Smooth muscle cell (in vitro differentiated cells): ENCODE measurements around the gene RFX8. TPM values are rescaled to one million over a fixed set of nuclear protein-coding genes. Genes with fewer than 3 reads are reported as not detected.

Experiments
- DNase-seq: peaks from one replicate; lab custom pipeline; 2025; ENCODE audit not compliant: unreplicated experiment; lab: John Stamatoyannopoulos, UW
- H2AFZ ChIP-seq: fragments of 200-600 bp; sonication (generic); 2 replicates; pipeline ENCODE4 v1.6.0; 2016; ENCODE audit warnings: antibody characterized with exemption, low read depth, mild to moderate bottlenecking
- H3F3A ChIP-seq: fragments of 200-600 bp; sonication (generic); 2 replicates; pipeline ENCODE4 v1.6.0; 2017; ENCODE audit warnings: antibody characterized with exemption, low read depth
- H3K27ac ChIP-seq: fragments of 200-600 bp; sonication (generic); 2 replicates; pipeline ENCODE4 v1.5.1; 2016; ENCODE audit warnings: low read depth, mild to moderate bottlenecking
- H3K27me3 ChIP-seq: fragments of 200-600 bp; sonication (generic); 2 replicates; pipeline ENCODE4 v1.6.1; 2016; ENCODE audit warnings: low read depth, mild to moderate bottlenecking
- H3K36me3 ChIP-seq: fragments of 200-600 bp; sonication (generic); 2 replicates; pipeline ENCODE4 v1.5.1; 2016; ENCODE audit warnings: low read depth
- H3K4me1 ChIP-seq: fragments of 200-600 bp; sonication (generic); 2 replicates; pipeline ENCODE4 v1.5.1; 2016; ENCODE audit warnings: low read depth
- H3K4me2 ChIP-seq: fragments of 200-600 bp; sonication (generic); 2 replicates; pipeline ENCODE4 v1.6.0; 2016; ENCODE audit warnings: mild to moderate bottlenecking
- H3K4me3 ChIP-seq: fragments of 200-600 bp; sonication (generic); 2 replicates; pipeline ENCODE4 v1.5.1; 2016; ENCODE audit warnings: mild to moderate bottlenecking
- H3K79me2 ChIP-seq: fragments of 200-600 bp; sonication (generic); 2 replicates; pipeline ENCODE4 v1.6.0; 2016; ENCODE audit warnings: low read depth, mild to moderate bottlenecking
- H3K9ac ChIP-seq: fragments of 200-600 bp; sonication (generic); 2 replicates; pipeline ENCODE4 v1.6.0; 2016; ENCODE audit warnings: low read depth
- H3K9me3 ChIP-seq: fragments of 200-600 bp; sonication (generic); replicated peaks from 2 replicates; pipeline ENCODE4 v1.5.1; 2016; ENCODE audit warnings: low read depth
- H4K20me1 ChIP-seq: fragments of 200-600 bp; sonication (generic); 2 replicates; pipeline ENCODE4 v1.6.0; 2016; ENCODE audit warnings: low read depth
- CTCF ChIP-seq: fragments of 200-600 bp; sonication (generic); IDR thresholded peaks from 2 replicates; pipeline ENCODE4 v1.5.1; 2017; ENCODE audit warnings: borderline replicate concordance, mild to moderate bottlenecking, antibody characterized with exemption; ENCODE audit not compliant: insufficient read depth, poor library complexity, severe bottlenecking
- WGBS: methylation state at CpG from one replicate; pipeline ENCODE4 v1.1.7; 2016; ENCODE audit warnings: low lambda C conversion rate; 5-methylcytosine and 5-hydroxymethylcytosine counted together
- polyA plus RNA-seq: library from polyadenylated mRNA; unstranded; fragments of >200 nt; fragmentation: Nextera tagmentation; extraction: Ambion mirVana; gene quantifications from 2 replicates; pipeline ENCODE4 v1.2.1, GENCODE V29; 2016
- total RNA-seq: library from RNA; depleted of rRNA; stranded (reverse); fragments of >200 nt; gene quantifications from 2 replicates; pipeline ENCODE4 v1.2.3, GENCODE V29; 2014

The RFX8 gene
- total and polyA plus RNA-seq, 2 experiments from 2014 or later: 2.3 to 3.0 TPM

DNA sequence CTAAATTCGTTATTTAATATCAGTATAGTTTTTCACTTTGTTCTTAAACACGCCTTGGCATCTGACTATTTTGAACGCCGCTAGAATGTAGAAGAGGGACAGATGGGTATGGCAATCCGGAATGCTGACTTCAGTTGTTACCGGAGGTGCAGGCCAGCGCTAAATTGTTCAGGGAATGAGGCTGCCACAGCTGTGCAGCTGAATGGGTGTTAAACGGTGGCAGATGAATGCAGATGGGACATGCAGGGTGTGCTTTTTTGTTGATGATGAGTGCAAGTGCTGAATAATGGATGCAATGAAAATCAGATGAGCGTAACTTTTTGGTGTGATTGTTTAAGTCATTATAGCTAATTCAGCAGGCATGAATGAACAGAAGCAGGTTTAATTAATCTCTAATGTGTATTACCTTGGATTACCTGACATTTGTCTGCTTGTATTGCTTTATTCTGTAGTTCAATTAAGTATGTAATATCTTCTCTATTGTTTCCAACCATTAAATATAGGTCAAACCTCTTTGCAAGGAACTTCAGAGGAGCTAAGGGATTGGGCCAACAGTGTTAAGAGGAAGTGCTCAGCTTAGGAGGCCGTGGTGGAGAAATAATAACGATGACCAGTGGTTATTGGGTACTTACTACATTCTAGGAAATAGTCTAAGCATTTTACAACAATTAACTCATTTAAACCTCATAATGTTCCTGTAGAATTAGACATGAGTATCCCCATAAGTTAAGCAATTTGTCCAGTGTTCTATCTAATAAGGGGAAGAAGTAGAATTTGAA, 75.7 kb downstream of the RFX8 start:
- Histone ChIP-seq H4K20me1 (no peaks in the 10 kb centered on the region), H3K4me2 (no peak overlapping the region), H2AFZ (no peak overlapping the region), H3K4me3 (no peak overlapping the region), H3K9me3 (no peaks in the 10 kb centered on the region), H3K27me3 (no peaks in the 10 kb centered on the region), H3K36me3 (no peaks in the 10 kb centered on the region), H3K9ac (peak overlapping the region; percentile 7), H3F3A (peaks cover 25% of the 10 kb centered on the region), H3K4me1 (peaks cover 35% of the 10 kb centered on the region), H3K79me2 (no peaks in the 10 kb centered on the region), H3K27ac (peak overlapping the region; percentile 99)
- WGBS: 85% methylated on average over 11 of the region's 11 CpGs
- TF ChIP-seq CTCF: no peak
- no peak for DNase-seq

DNA sequence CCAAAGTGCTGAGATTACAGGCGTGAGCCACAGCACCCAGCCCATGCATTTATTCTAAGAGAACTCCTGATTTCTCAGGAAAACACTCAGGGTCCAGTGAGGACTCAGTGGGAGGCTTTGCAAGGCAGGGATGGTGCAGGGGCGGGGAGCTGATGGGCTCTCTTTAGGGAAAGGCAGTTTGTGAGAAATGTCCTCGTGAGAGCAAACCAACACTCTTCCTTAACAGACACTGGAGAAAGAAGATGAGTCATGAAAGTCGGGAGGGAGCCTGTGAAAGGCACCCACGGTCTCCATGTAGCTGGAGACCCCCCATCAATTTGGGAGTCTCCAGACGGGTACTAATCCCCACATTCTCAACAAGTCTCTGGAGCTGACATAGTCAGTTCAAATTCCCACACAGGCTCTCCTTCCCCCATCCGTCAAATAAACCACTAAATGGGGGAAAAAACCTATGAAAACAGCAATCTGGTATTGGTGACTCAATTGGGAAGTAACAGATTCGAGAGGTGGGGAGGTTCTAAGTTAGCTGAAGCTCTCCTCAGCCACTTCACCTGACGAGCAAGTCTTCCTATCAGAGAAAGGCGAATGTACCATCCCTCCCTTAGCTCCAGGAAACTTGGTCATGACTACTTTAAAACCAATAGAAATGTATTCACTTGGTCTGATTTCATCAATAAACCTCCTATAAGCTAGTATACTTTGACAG, 76.6 kb downstream of the RFX8 start:
- Histone ChIP-seq H3K4me3 (no peak overlapping the region), H3F3A (peaks cover 25% of the 10 kb centered on the region), H3K9ac (peak overlapping the region; percentile 7), H3K79me2 (no peaks in the 10 kb centered on the region), H2AFZ (no peak overlapping the region), H3K4me1 (peaks cover 35% of the 10 kb centered on the region), H3K27me3 (no peaks in the 10 kb centered on the region), H3K36me3 (no peaks in the 10 kb centered on the region), H3K27ac (peak overlapping the region; percentile 99), H3K9me3 (no peaks in the 10 kb centered on the region), H3K4me2 (peak overlapping the region; percentile 36), H4K20me1 (no peaks in the 10 kb centered on the region)
- no peak for TF ChIP-seq CTCF
- 40% methylated on average over 10 of the region's 10 CpGs for WGBS
- DNase-seq: no peak

DNA sequence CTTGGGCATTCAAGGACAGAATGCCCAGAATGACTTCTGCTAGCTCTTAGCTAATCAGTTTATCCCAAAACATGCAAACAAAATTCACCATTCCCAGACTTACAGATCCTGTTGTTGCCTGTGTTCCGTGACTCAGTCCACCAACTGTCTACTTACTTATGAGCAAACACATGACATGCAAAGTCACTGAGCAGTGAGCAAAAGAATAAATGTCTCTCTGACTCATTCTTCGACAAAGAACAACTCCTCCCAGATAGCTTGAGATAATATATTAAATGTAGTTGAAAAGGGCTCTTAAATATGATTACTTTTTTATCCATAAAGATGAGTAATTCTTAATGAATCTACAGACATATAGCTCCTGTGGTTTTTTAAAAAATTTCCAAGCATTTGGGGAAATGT, 78.6 kb downstream of the RFX8 start:
- Histone ChIP-seq H3K9ac (peak overlapping the region; percentile 76), H3K4me2 (peak overlapping the region; percentile 66), H4K20me1 (no peaks in the 10 kb centered on the region), H3K9me3 (no peaks in the 10 kb centered on the region), H3K4me3 (no peak overlapping the region), H3F3A (peaks cover 25% of the 10 kb centered on the region), H3K27me3 (no peaks in the 10 kb centered on the region), H3K79me2 (no peaks in the 10 kb centered on the region), H3K36me3 (no peaks in the 10 kb centered on the region), H3K27ac (peak overlapping the region; percentile 99), H2AFZ (no peak overlapping the region), H3K4me1 (peaks cover 35% of the 10 kb centered on the region)
- no peak for TF ChIP-seq CTCF
- WGBS: 1% methylated on average over 2 of the region's 2 CpGs
- no peak for DNase-seq
